ACC112 (cell line): ENCODE results near the gene KIF2C.

Experiments
- H2AFZ ChIP-seq: fragments of 200-600 bp; sonication (generic); one replicate; pipeline ENCODE4 v1.6.0; 2017; ENCODE audit warnings: antibody characterized with exemption, low read length; ENCODE audit not compliant: unreplicated experiment
- H3K27ac ChIP-seq: fragments of 200-600 bp; sonication (generic); 2 replicates; pipeline ENCODE4 v1.5.1; 2014; ENCODE audit warnings: low read depth, mild to moderate bottlenecking, antibody characterized with exemption, low read length, moderate library complexity
- H3K27me3 ChIP-seq: fragments of 200-600 bp; sonication (generic); 2 replicates; pipeline ENCODE4 v1.6.1; 2014; ENCODE audit warnings: mild to moderate bottlenecking, antibody characterized with exemption, low read length, moderate library complexity, mixed read lengths; ENCODE audit not compliant: insufficient read depth
- H3K36me3 ChIP-seq: fragments of 200-600 bp; sonication (generic); 2 replicates; pipeline ENCODE4 v1.6.1; 2016; ENCODE audit warnings: mild to moderate bottlenecking, antibody characterized with exemption, low read length, moderate library complexity, mixed read lengths; ENCODE audit not compliant: insufficient read depth
- H3K4me1 ChIP-seq: fragments of 200-600 bp; sonication (generic); one replicate; pipeline ENCODE4 v1.6.1; 2016; ENCODE audit warnings: low read length, mixed read lengths; ENCODE audit not compliant: insufficient read depth, unreplicated experiment, control insufficient read depth
- H3K4me3 ChIP-seq: fragments of 200-600 bp; sonication (generic); 2 replicates; pipeline ENCODE4 v1.5.1; 2014; ENCODE audit warnings: mild to moderate bottlenecking, low read depth, low read length
- H3K79me2 ChIP-seq: fragments of 200-600 bp; sonication (generic); one replicate; pipeline ENCODE4 v1.6.0; 2016; ENCODE audit warnings: low read length; ENCODE audit not compliant: control insufficient read depth, unreplicated experiment, insufficient read depth

The KIF2C gene

DNA sequence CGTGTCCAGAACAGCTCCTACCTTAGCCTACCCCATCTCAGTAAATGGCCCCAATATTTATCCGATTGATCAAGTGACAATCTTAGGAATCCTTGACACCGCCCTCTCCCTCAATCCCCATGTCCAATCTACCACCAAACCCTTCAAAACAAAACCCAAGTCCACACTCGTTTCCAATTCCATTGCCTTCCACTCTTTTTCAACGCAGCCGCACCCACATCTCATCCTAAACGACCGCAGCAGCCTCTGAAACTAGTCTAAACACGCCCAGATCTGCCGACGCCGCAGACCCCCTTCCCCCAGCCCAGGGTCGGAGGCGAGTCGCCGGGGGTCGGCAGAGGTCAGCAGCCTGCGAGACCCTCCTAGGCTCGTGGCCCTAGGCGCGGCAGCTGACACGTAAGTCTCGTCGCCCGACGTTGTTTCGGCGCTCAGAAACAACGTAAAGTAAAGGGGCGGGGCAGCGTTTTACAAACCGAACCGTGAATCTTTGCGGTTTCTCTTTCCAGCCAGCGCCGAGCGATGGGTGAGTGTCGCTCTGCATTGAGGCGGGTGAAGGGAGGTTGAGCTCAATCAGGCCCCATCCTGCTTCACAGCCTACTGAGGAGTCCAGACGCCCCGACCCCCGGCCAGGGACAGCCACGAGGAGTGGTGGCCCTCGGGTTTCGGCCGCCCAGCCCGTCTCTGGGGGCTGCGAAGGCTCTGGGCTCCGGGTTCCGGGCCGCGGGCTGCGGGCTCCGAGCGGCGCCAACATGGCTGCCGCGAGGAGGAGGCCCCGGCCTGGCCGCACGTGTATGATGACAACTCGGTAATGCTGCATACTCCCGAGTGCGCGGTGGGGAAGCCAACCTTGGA, 35.7 kb downstream of the KIF2C start, which contains the start of gene RPS8:
TSS of gene RPS8 (plus strand) at position 463 of the 852 bp plus-strand sequence. CDS start at position 520, 57 bp downstream.
- peaks cover 45% of the 10 kb centered on the region for H3K79me2 ChIP-seq
- H3K27ac ChIP-seq: peak within 1 kb of the TSS; percentile 78
- peak within 1 kb of the TSS; percentile 53 for H2AFZ ChIP-seq
- H3K36me3 ChIP-seq: peaks cover 27% of the 10 kb centered on the region; the same call in 1 of the 2 replicates
- H3K4me3 ChIP-seq: peak within 1 kb of the TSS; percentile 87
- H3K27me3 ChIP-seq: no peaks in the 10 kb centered on the region
- peaks cover 12% of the 10 kb centered on the region for H3K4me1 ChIP-seq

DNA sequence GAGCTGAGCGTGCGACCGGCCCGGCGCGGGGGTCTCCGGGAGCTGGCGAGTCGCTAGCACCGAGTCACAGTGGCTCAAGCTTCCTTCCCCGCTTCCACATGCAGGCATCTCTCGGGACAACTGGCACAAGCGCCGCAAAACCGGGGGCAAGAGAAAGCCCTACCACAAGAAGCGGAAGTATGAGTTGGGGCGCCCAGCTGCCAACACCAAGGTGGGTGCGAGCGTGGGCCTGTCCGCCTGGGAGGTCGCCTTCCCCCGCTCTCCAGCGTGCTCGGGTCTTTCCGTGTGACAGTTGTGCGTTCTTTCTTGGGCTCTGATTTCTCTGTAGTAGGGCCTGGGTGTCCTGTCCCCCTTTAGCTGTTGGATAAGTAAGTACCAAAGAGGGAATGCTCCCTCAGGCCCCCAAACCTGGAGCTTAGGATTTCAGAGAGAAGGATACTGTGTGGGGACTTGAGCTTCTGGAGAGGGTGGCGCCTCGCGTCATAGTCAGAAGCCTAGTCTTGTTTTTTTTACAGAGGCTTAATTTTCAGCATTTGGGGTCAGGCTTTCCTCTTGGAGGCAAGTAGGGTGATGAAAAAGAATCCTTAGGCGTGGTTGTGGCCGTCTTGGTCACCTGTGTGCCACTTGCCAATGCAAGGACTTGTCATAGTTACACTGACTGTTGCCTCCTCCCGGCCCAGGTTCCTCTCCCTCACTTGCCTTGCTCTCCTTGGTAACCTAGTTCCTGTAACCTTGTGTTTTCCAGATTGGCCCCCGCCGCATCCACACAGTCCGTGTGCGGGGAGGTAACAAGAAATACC, 36.5 kb downstream of the KIF2C start:
- Histone ChIP-seq H3K27ac (peak overlapping the region; percentile 78), H3K79me2 (peaks cover 45% of the 10 kb centered on the region), H2AFZ (no peak overlapping the region), H3K4me1 (peaks cover 12% of the 10 kb centered on the region), H3K36me3 (peaks cover 27% of the 10 kb centered on the region; the same call in 1 of the 2 replicates), H3K27me3 (no peaks in the 10 kb centered on the region), H3K4me3 (peak overlapping the region; percentile 87)

DNA sequence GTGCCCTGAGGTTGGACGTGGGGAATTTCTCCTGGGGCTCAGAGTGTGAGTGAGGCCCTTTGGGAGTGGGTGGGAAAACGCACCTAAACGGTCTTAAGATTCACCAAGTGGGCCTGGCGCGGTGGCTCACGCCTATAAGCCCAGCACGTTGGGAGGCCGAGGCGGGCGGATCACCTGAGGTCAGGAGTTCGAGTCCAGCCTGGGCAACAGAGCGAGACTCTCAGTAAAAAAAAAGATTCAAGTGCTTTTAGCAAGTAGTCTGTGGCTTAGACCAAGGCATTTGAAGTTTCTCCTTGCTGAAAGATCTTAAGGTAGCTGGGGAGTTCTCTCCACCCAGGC, 37.1 kb downstream of the KIF2C start:
- H3K27ac ChIP-seq: peak overlapping the region; percentile 78; the same call in 1 of the 2 replicates
- H3K4me3 ChIP-seq: peak overlapping the region; percentile 87
- peaks cover 45% of the 10 kb centered on the region for H3K79me2 ChIP-seq
- H2AFZ ChIP-seq: no peak overlapping the region
- H3K36me3 ChIP-seq: peaks cover 27% of the 10 kb centered on the region; the same call in 1 of the 2 replicates
- peaks cover 12% of the 10 kb centered on the region for H3K4me1 ChIP-seq
- no peaks in the 10 kb centered on the region for H3K27me3 ChIP-seq

DNA sequence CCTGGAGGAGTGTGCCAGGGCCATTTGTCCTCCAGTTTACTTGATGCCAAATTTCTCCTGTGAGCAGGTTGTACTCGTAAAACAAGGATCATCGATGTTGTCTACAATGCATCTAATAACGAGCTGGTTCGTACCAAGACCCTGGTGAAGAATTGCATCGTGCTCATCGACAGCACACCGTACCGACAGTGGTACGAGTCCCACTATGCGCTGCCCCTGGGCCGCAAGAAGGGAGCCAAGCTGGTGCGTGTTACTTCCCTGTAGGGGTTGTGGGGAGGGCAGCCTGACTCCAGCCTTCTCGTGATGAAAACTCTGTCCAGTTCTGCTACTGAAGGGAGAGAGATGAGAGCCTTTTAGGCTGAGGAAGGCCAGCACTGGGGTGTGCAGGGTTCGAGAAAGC, 37.9 kb downstream of the KIF2C start:
- Histone ChIP-seq H2AFZ (no peak overlapping the region), H3K27ac (no peak overlapping the region), H3K36me3 (peaks cover 27% of the 10 kb centered on the region; the same call in 1 of the 2 replicates), H3K27me3 (no peaks in the 10 kb centered on the region), H3K4me1 (peaks cover 12% of the 10 kb centered on the region), H3K79me2 (peaks cover 45% of the 10 kb centered on the region), H3K4me3 (peak overlapping the region; percentile 87)

DNA sequence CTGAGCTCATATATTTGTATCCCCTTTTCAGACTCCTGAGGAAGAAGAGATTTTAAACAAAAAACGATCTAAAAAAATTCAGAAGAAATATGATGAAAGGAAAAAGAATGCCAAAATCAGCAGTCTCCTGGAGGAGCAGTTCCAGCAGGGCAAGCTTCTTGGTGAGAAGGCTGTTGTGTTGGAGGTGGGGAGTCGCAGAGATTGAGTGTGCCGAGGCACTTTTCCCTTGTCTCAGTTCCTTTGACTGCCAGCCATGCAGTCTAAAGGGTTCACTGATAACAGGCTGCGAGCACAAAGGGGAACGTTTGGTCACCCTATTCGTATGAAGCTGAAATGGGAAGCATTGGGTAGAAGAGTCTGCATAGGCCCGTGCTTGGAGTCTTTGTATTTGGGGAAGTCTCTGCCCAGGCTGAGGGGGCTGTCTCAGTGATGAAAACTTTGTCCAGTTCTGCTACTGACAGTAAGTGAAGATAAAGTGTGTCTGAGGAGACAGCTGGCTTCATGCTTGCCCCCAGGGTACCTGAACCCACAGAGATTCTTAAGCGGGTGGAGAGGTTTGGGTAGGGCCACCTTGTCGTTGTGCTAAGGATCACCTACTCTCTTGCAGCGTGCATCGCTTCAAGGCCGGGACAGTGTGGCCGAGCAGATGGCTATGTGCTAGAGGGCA, 38.5 kb downstream of the KIF2C start:
- peaks cover 12% of the 10 kb centered on the region for H3K4me1 ChIP-seq
- peaks cover 27% of the 10 kb centered on the region; the same call in 1 of the 2 replicates for H3K36me3 ChIP-seq
- no peak overlapping the region for H2AFZ ChIP-seq
- H3K4me3 ChIP-seq: peak overlapping the region; percentile 87
- no peak overlapping the region for H3K27ac ChIP-seq
- H3K79me2 ChIP-seq: peaks cover 45% of the 10 kb centered on the region
- H3K27me3 ChIP-seq: no peaks in the 10 kb centered on the region

DNA sequence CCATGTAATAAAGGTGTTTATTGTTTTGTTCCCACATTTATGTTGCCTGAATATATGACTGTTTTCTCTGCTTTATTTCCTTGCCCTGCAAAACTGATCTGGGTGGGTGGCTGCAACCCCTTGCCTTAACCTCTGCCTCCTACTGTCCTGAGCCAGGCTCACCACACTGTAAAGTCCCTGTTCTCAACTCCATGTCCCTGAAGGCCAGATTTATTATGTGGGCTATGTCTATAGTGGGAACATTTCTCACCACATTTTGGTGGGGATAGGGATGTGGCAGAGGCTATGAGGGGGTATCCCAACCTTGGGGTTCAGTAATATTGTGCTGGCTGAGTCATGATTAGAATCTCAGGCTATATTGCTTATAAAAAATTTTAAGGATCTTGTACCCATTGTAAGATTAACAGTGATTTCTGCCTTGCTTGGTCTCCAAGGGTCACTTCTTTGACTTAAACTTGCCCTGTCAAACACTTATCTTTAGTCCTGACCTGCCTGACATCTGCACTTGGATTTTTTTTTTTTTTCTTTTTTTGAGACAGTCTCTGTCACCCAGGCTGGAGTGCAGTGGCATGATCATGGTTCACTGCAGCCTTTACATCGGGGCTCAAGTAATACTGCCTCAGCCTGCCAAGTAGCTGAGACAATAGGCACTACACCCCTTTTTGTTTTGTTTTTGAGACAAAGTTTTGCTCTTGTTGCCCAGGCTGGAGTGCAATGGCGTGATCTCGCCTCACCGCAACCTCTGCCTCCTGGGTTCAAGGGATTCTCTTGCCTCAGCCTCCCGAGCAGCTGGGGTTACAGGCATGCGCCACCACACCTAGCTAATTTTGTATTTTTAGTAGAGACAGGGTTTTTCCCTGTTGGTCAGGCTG, 39.3 kb downstream of the KIF2C start:
- H3K27me3 ChIP-seq: no peaks in the 10 kb centered on the region
- H3K4me1 ChIP-seq: peaks cover 17% of the 10 kb centered on the region
- no peak overlapping the region for H3K27ac ChIP-seq
- peaks cover 45% of the 10 kb centered on the region for H3K79me2 ChIP-seq
- peaks cover 27% of the 10 kb centered on the region; the same call in 1 of the 2 replicates for H3K36me3 ChIP-seq
- no peak overlapping the region for H2AFZ ChIP-seq
- peak overlapping the region; percentile 87 for H3K4me3 ChIP-seq

DNA sequence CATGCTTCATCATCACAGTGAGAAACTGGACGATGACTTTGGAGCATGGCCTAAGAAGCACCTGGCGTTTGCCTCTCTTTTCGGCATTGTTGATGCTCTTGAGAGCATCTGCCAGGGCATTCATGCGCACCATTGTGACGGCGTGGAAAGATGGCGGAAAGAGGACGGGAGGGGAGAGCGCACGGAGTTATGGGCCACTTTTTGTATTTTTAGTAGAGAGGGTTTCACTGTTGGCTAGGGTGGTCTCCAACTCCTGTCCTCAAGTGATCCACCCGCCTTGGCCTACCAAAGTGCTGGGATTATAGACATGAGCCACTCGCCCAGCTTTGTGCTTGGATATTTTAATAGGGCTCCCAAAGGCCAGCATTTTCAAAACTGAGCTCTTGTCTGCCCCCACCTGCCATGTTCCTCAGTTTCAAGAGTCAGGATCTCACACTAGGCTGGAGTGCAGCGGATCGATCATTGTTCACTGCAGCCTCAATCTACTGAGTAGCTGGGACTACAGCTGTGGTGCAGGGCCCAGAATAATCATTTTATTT, 41.0 kb downstream of the KIF2C start:
- no peak overlapping the region for H2AFZ ChIP-seq
- no peak overlapping the region for H3K27ac ChIP-seq
- H3K36me3 ChIP-seq: peaks cover 27% of the 10 kb centered on the region; the same call in 1 of the 2 replicates

DNA sequence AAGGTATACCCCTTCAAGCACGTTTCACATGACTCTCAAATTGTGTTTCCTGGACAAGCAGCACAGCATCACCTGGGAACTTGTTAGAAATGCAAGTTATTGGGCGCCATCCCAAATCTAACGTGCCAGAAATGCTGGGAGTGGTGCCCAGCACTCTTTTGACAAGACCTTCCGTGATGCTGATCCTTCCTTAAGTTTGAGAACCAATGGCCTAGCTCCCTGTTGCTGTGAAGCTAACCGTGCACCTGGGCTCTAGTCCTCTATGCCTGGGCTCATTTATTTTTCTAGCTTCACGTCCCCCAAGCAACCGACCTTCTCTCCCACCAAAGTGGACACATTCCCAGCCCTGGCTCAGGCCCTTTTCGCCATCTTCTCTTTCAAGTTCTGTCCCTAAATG, 44.1 kb downstream of the KIF2C start:
- H3K27me3 ChIP-seq: no peaks in the 10 kb centered on the region
- H3K36me3 ChIP-seq: peaks cover 5% of the 10 kb centered on the region; the same call in 1 of the 2 replicates
- peaks cover 6% of the 10 kb centered on the region for H3K79me2 ChIP-seq
- H3K27ac ChIP-seq: no peak overlapping the region
- peaks cover 12% of the 10 kb centered on the region for H3K4me1 ChIP-seq
- peak overlapping the region; percentile 70 for H3K4me3 ChIP-seq
- peak overlapping the region; percentile 32 for H2AFZ ChIP-seq

More for the DNA sequence above, 41.0 kb downstream of the KIF2C start:
- Histone ChIP-seq H3K27me3 (no peaks in the 10 kb centered on the region), H3K4me1 (peaks cover 21% of the 10 kb centered on the region), H3K4me3 (no peak overlapping the region), H3K79me2 (peaks cover 36% of the 10 kb centered on the region)

DNA sequence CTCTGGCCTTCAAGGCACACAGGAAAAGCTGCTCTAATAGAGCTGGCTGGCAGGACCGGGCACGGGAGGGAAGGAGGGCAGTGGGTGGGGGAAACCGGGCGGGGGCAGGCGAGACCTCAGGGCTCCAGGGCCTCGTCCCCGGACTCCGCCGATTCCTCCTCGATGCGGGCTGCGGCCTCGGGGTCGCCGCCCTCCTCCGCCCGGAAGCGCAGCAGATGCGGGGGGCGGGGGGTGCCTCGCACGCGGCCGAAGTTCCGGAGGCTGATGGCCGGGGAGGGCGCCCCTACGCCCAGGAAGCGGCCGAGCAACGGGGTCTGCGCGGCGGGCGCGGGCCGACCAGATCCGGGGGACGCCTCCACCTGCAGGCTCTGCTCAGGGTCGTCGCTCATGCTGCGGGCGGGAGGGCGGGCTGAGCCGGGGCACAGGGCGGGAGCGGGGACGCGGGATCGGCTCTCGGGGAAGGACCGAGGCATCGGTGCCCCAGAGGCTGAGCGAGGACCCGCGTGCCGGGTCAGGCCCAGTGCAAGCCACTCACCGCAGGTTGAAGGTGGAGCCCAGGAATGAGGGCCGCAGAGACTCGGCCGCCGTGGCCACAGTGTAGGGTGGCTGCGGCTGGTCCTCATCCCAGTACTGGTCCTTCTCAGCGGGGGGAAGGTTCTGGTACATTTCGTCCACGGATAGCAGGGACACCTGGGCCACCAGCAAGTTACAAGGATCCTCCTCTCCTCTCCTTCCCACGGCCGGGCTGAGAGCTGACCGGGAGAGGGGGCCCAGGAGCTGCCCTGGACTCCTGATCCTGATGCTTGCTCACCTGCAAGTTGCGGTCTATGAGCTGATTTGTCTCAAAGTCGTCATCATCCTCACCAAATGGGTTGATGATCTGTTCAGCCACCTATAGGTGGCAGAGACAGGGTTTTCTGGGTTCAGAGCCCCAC, 44.7 kb downstream of the KIF2C start:
- Histone ChIP-seq H3K79me2 (no peaks in the 10 kb centered on the region), H3K36me3 (no peaks in the 10 kb centered on the region; the same call in 1 of the 2 replicates), H2AFZ (peak overlapping the region; percentile 51), H3K27ac (no peak overlapping the region), H3K4me3 (peak overlapping the region; percentile 70), H3K4me1 (peaks cover 12% of the 10 kb centered on the region), H3K27me3 (no peaks in the 10 kb centered on the region)
